H1 (cell line): ENCODE data around the gene MAPKAP1. TPM values are rescaled to one million over a fixed set of nuclear protein-coding genes. Genes with fewer than 3 reads are reported as not detected.

Source experiments
- CTCF ChIA-PET: fragments of 300-600 bp; sonication (Branson Sonifier 250); formaldehyde crosslinking; loops from one replicate; lab custom pipeline; 2021; ENCODE audit not compliant: partially characterized antibody; lab: Charles Lee
- POLR2A ChIA-PET: fragments of 300-600 bp; sonication (Branson Sonifier 250); formaldehyde crosslinking; loops from one replicate; lab custom pipeline; 2021; ENCODE audit warnings: inconsistent platforms; ENCODE audit not compliant: partially characterized antibody; lab: Charles Lee
- DNase-seq, 2 experiments: peaks; one replicate each; pipeline versions ENCODE4 v3.0.0 to v3.0.0-alpha.2; 2010 to 2022; ENCODE audit warnings: low spot score in 2 of 2, low read depth in 1 of 2, mixed read lengths in 1 of 2
- FAIRE-seq: peaks from 2 replicates; lab custom pipeline; 2011; peaks lifted over from hg19 to GRCh38; lab: Jason Lieb, UNC
- H2AFZ ChIP-seq: 2 replicates; pipeline ENCODE4 v1.8.1; 2012; ENCODE audit warnings: low read length, inconsistent platforms
- H2AK5ac ChIP-seq: 2 replicates; pipeline ENCODE4 v1.6.1; 2013; ENCODE audit warnings: low read depth, low read length
- H2BK120ac ChIP-seq: replicated peaks from 2 replicates; pipeline ENCODE3; 2013; ENCODE audit warnings: low read depth, low read length, inconsistent platforms
- H2BK12ac ChIP-seq: 2 replicates; pipeline ENCODE4 v1.6.1; 2013; ENCODE audit warnings: low read depth, low read length
- H2BK15ac ChIP-seq: 2 replicates; pipeline ENCODE4 v1.6.1; 2013; ENCODE audit warnings: low read length
- H2BK20ac ChIP-seq: 2 replicates; pipeline ENCODE4 v1.6.1; 2013; ENCODE audit warnings: low read length
- H2BK5ac ChIP-seq: 2 replicates; pipeline ENCODE4 v1.6.1; 2013; ENCODE audit warnings: low read depth, low read length
- H3K14ac ChIP-seq: 2 replicates; pipeline ENCODE4 v1.6.1; 2013; ENCODE audit warnings: inconsistent platforms; ENCODE audit not compliant: insufficient read length
- H3K18ac ChIP-seq: 2 replicates; pipeline ENCODE4 v1.6.1; 2013; ENCODE audit warnings: low read length; ENCODE audit errors: extremely low read depth
- H3K23ac ChIP-seq: 2 replicates; pipeline ENCODE4 v1.6.1; 2013; ENCODE audit warnings: inconsistent platforms; ENCODE audit not compliant: insufficient read length
- H3K23me2 ChIP-seq: 2 replicates; pipeline ENCODE4 v1.6.1; 2013; ENCODE audit warnings: low read depth, low read length
- H3K27ac ChIP-seq: 2 replicates; pipeline ENCODE4 v1.6.1; 2011; ENCODE audit warnings: low read depth, low read length, inconsistent platforms
- H3K27me3 ChIP-seq, 4 experiments: replicated peaks in 1 of 4; 1 replicate in 1 of 4; 2 replicates in 3 of 4; pipeline versions ENCODE4 v1.6.1 to v1.8.1; 2011 to 2013; ENCODE audit warnings: low read length in 3 of 4, mild to moderate bottlenecking in 3 of 4, inconsistent platforms in 2 of 4, mixed read lengths in 2 of 4, moderate library complexity in 1 of 4; ENCODE audit not compliant: control insufficient read depth in 3 of 4, insufficient read depth in 3 of 4; ENCODE audit errors: extremely low read depth in 1 of 4
- H3K36me3 ChIP-seq, 4 experiments: 2 replicates each; pipeline versions ENCODE4 v1.6.1 to v1.8.1; 2011 to 2013; ENCODE audit warnings: mild to moderate bottlenecking in 4 of 4, low read length in 3 of 4, moderate library complexity in 2 of 4, control low read depth in 1 of 4, inconsistent platforms in 1 of 4; ENCODE audit not compliant: insufficient read depth in 4 of 4, control insufficient read depth in 2 of 4
- H3K4ac ChIP-seq: replicated peaks from 2 replicates; pipeline ENCODE3; 2013; ENCODE audit warnings: low read length, low read depth, mixed read lengths, inconsistent platforms; ENCODE audit not compliant: insufficient read length
- H3K4me1 ChIP-seq, 4 experiments: replicated peaks in 1 of 4; 1 replicate in 1 of 4; 2 replicates in 3 of 4; pipeline versions ENCODE4 v1.6.1 to v1.8.1; 2011 to 2013; ENCODE audit warnings: low read length in 3 of 4, inconsistent platforms in 2 of 4, mixed read lengths in 1 of 4; ENCODE audit not compliant: insufficient read depth in 4 of 4, control insufficient read depth in 3 of 4
- H3K4me2 ChIP-seq, 2 experiments: 2 replicates each; pipeline versions ENCODE4 v1.6.1 to v1.8.1; 2011 to 2013; ENCODE audit warnings: low read depth in 2 of 2, low read length in 2 of 2, control low read depth in 1 of 2, inconsistent platforms in 1 of 2, mild to moderate bottlenecking in 1 of 2; ENCODE audit not compliant: insufficient read depth in 1 of 2
- H3K4me3 ChIP-seq, 4 experiments: fragments of 200-600, 300-600 bp in 1 of 4; sonication (generic), shearing (Covaris generic), sonication (Bioruptor Twin) in 1 of 4; 2 replicates each; pipeline versions ENCODE4 v1.5.1 to v1.8.1; 2011 to 2016; ENCODE audit warnings: low read length in 4 of 4, low read depth in 3 of 4, control low read depth in 2 of 4, inconsistent platforms in 2 of 4, mild to moderate bottlenecking in 2 of 4, mixed read lengths in 1 of 4, moderate library complexity in 1 of 4; ENCODE audit not compliant: insufficient read depth in 2 of 4; ENCODE audit errors: extremely low read depth in 1 of 4
- H3K56ac ChIP-seq: replicated peaks from 2 replicates; pipeline ENCODE3; 2013; ENCODE audit warnings: low read depth, mild to moderate bottlenecking, mixed read lengths, low read length, inconsistent platforms; ENCODE audit not compliant: insufficient read length
- H3K79me1 ChIP-seq: 2 replicates; pipeline ENCODE4 v1.6.1; 2013; ENCODE audit warnings: low read depth, low read length, control low read depth
- H3K79me2 ChIP-seq, 2 experiments: 2 replicates each; pipeline versions ENCODE4 v1.6.1 to v1.8.1; 2012 to 2013; ENCODE audit warnings: low read length in 2 of 2, mild to moderate bottlenecking in 2 of 2, inconsistent platforms in 1 of 2; ENCODE audit not compliant: insufficient read depth in 2 of 2, control insufficient read depth in 1 of 2
- H3K9ac ChIP-seq, 4 experiments: replicated peaks in 1 of 4; 1 replicate in 1 of 4; 2 replicates in 3 of 4; pipeline versions ENCODE4 v1.6.1 to v1.8.1; 2011 to 2013; ENCODE audit warnings: low read depth in 3 of 4, low read length in 3 of 4, control low read depth in 2 of 4, mild to moderate bottlenecking in 2 of 4, moderate library complexity in 2 of 4, inconsistent platforms in 1 of 4; ENCODE audit errors: extremely low read depth in 1 of 4
- H3K9me3 ChIP-seq, 2 experiments: 2 replicates each; pipeline versions ENCODE4 v1.6.1 to v1.8.1; 2012 to 2013; ENCODE audit warnings: mild to moderate bottlenecking in 2 of 2, moderate library complexity in 2 of 2, control low read depth in 1 of 2, inconsistent platforms in 1 of 2, low read depth in 1 of 2, low read length in 1 of 2, mixed read lengths in 1 of 2; ENCODE audit not compliant: insufficient read depth in 2 of 2
- H4K20me1 ChIP-seq, 2 experiments: replicated peaks in 1 of 2; 2 replicates each; pipeline versions ENCODE3 to v1.8.1; 2011 to 2013; ENCODE audit warnings: inconsistent platforms in 2 of 2, low read length in 2 of 2, mild to moderate bottlenecking in 1 of 2; ENCODE audit not compliant: insufficient read depth in 2 of 2, control insufficient read depth in 1 of 2
- H4K5ac ChIP-seq: 2 replicates; pipeline ENCODE4 v1.6.1; 2013; ENCODE audit warnings: low read length, low read depth, mixed read lengths, inconsistent platforms; ENCODE audit not compliant: insufficient read length
- H4K8ac ChIP-seq: 2 replicates; pipeline ENCODE4 v1.8.0; 2013; ENCODE audit warnings: mild to moderate bottlenecking, moderate library complexity, low read length, inconsistent platforms; ENCODE audit not compliant: insufficient read depth; ENCODE audit errors: extremely low read depth
- H4K91ac ChIP-seq: replicated peaks from 2 replicates; pipeline ENCODE3; 2013; ENCODE audit warnings: low read length, mixed read lengths, inconsistent platforms; ENCODE audit not compliant: insufficient read length
- ASH2L ChIP-seq: fragments of 200-600, 300-600 bp; sonication (generic); IDR thresholded peaks from one replicate; pipeline ENCODE4 v1.7.1; 2017; ENCODE audit warnings: low read length
- BRCA1 ChIP-seq: IDR thresholded peaks from 2 replicates; pipeline ENCODE4 v1.6.1; 2012; ENCODE audit warnings: low read depth, low read length, improper control_type of control experiment
- CHD2 ChIP-seq: IDR thresholded peaks from 2 replicates; pipeline ENCODE4 v1.6.1; 2012; ENCODE audit warnings: low read length, improper control_type of control experiment
- EZH2 ChIP-seq: fragments of 200-600 bp; sonication (generic); IDR thresholded peaks from 2 replicates; pipeline ENCODE4 v1.7.1; 2012; ENCODE audit warnings: low read depth, mild to moderate bottlenecking, moderate library complexity, low read length, inconsistent platforms; ENCODE audit not compliant: severe bottlenecking
- JUND ChIP-seq: IDR thresholded peaks from 2 replicates; pipeline ENCODE4 v1.6.1; 2011; ENCODE audit warnings: mild to moderate bottlenecking, improper control_type of control experiment, low read length
- RBBP5 ChIP-seq: IDR thresholded peaks from 2 replicates; pipeline ENCODE4 v1.7.1; 2012; ENCODE audit warnings: low read depth, mild to moderate bottlenecking, inconsistent platforms, low read length, moderate library complexity, borderline replicate concordance
- WGBS, 2 experiments: shearing (Covaris generic) in 1 of 2; methylation state at CpG; one replicate each; pipeline versions ENCODE4 v1.1.6 to v1.1.7; 2013 to 2015; ENCODE audit warnings: low lambda C conversion rate in 2 of 2, mixed read lengths in 2 of 2, inconsistent platforms in 1 of 2, low coverage in 1 of 2, missing lambda C conversion rate in 1 of 2; ENCODE audit not compliant: insufficient replicate concordance in 2 of 2, insufficient coverage in 1 of 2, insufficient read length in 1 of 2; ENCODE audit errors: extremely low coverage in 1 of 2, missing lambda C conversion rate in 1 of 2; 5-methylcytosine and 5-hydroxymethylcytosine counted together
- polyA plus RNA-seq, 7 experiments: library from polyadenylated mRNA; depleted of rRNA in 3 of 7; stranded (reverse) in 5 of 7; unstranded in 2 of 7; fragments of >200 nt in 5 of 7; fragments of 200-250 nt in 2 of 7; gene quantifications; 1 replicate in 5 of 7; 2 replicates in 1 of 7; 4 replicates in 1 of 7; pipeline versions ENCODE4 v1.2.1 to v1.2.3, GENCODE V29; 2011 to 2013; ENCODE audit warnings: missing spikeins in 2 of 7, mixed read lengths in 2 of 7
- total RNA-seq: library from RNA; stranded (reverse); fragmentation: NEBNext Ultra II Directional; extraction: Animal tissue kit (Norgen Biotek cat#: 25700); gene quantifications from 2 replicates; pipeline ENCODE4 v1.2.1, GENCODE V29; 2021

MAPKAP1 gene
- total and polyA plus RNA-seq, 2 of the 8 experiments (the other 6 are each of a cell fraction or from before 2014, with no cell fraction given), result 79.2 to 140 TPM

DNA sequence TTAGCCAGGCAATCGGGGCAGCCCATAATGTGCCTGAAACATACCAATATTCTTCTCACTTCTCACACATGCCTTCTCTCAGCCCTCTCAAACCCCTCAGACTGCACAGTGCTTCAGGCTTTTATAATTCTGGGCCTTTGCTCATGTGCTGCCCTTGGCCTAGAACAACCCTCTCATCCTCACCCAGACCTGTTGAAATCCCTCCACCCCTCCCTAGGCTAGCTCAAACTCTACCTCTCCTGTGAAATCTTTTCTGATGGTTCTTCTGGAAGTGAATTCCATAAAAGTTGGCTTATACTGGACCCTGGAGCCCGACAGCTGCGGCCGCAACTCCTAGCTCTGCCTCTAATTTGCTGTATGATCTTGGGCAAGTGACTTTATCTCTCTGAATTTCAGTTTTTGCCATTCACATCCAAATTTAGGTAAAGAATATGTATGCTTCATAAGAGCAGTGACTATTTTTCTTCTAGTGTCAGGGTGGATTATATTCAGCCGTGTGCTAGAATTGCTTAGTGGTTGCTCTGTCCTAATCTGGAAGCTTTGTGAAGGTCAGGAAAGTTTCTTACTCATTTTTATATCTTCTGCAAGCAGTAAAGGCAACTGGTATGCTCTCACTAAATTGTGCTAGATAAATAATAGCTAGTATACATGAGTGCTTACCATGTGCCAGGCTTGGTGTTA lies 221.4 kb downstream of the MAPKAP1 start:
- H3K4ac ChIP-seq, result no peak overlapping the region
- H3K27ac ChIP-seq, result no peak overlapping the region
- H4K8ac ChIP-seq, result no peak overlapping the region
- H2BK5ac ChIP-seq, result no peak overlapping the region
- no peak overlapping the region for H3K56ac ChIP-seq
- peaks cover 0 to 3% (median under 1%) of the 10 kb centered on the region in 4 experiments; a peak in 3 of 7 replicates for H3K4me1 ChIP-seq
- no peak overlapping the region for H2AFZ ChIP-seq
- H3K4me2 ChIP-seq, result no peak overlapping the region
- H3K14ac ChIP-seq, result no peak overlapping the region
- POLR2A ChIA-PET, result no interaction called here
- no peaks in the 10 kb centered on the region for H3K9me3 ChIP-seq
- H2BK12ac ChIP-seq, result no peak overlapping the region
- H3K4me3 ChIP-seq, result no peak overlapping the region
- no peaks in the 10 kb centered on the region for H3K23me2 ChIP-seq
- CTCF ChIA-PET, result interaction anchor here (0.9 to 1.1 kb wide), 2 partner anchors 32 to 58 kb away, joined by 3 read pairs; no protein-coding TSS in a partner anchor
- no peak for FAIRE-seq
- no peak overlapping the region for H4K5ac ChIP-seq
- H4K20me1 ChIP-seq, result peaks cover 0 to 5% of the 10 kb centered on the region in 2 experiments
- H3K23ac ChIP-seq, result no peak overlapping the region
- no peaks in the 10 kb centered on the region for H3K27me3 ChIP-seq
- no peak overlapping the region for H3K18ac ChIP-seq
- no peaks in the 10 kb centered on the region; the same call in 1 of the 2 replicates for H3K79me1 ChIP-seq
- H4K91ac ChIP-seq, result no peak overlapping the region
- WGBS, 2 experiments, result 94% methylated on average over 5 of the region's 5 CpGs; no CpG with 5 or more reads in 1 of the 2 experiments
- H3K9ac ChIP-seq, result no peak overlapping the region
- no peaks in the 10 kb centered on the region for H3K36me3 ChIP-seq
- H2BK120ac ChIP-seq, result no peak overlapping the region
- no peaks in the 10 kb centered on the region for H3K79me2 ChIP-seq
- no peak overlapping the region for H2AK5ac ChIP-seq
- H2BK15ac ChIP-seq, result no peak overlapping the region
- TF ChIP-seq CHD2 (no peak), RBBP5 (no peak), JUND (no peak), BRCA1 (no peak), ASH2L (no peak), EZH2 (no peak)
- DNase-seq, result peak in 1 of 2 experiments; percentile 24
- H2BK20ac ChIP-seq, result no peak overlapping the region
